Endothelial cell of umbilical vein (primary cell): ENCODE measurements around the gene UBE2E3. TPM values are rescaled to one million over a fixed set of nuclear protein-coding genes. Genes with fewer than 3 reads are reported as not detected.

Experiments used
- BruUV-seq: library from RNA; stranded (reverse); fragments of 400-500 nt; replicated peaks from 2 replicates; lab custom pipeline; 2021; lab: Mats Ljungman, UMichigan
- CTCF ChIA-PET: fragments of 300-600, 350-600 bp; sonication (Branson Sonifier 250); formaldehyde crosslinking; loops from one replicate; lab custom pipeline; 2021; ENCODE audit warnings: antibody characterized with exemption, inconsistent platforms; lab: Charles Lee
- POLR2A ChIA-PET: fragments of 300-600, 350-600 bp; sonication (Branson Sonifier 250); formaldehyde crosslinking; loops from one replicate; lab custom pipeline; 2021; ENCODE audit warnings: antibody characterized with exemption, inconsistent platforms; lab: Charles Lee
- DNase-seq: peaks from one replicate; pipeline ENCODE4 v3.0.0-alpha.2; 2011; ENCODE audit warnings: low read depth, low spot score
- FAIRE-seq: peaks from 2 replicates; lab custom pipeline; 2011; peaks lifted over from hg19 to GRCh38; lab: Jason Lieb, UNC
- H2AFZ ChIP-seq: 2 replicates; pipeline ENCODE4 v1.6.0; 2012; ENCODE audit warnings: low read depth, low read length, control low read depth, inconsistent platforms
- H3K27ac ChIP-seq: 2 replicates; pipeline ENCODE4 v1.5.1; 2011; ENCODE audit warnings: low read depth, mild to moderate bottlenecking, control low read depth, low read length, moderate library complexity; ENCODE audit not compliant: insufficient read depth
- H3K27me3 ChIP-seq, 2 experiments: 2 replicates each; pipeline versions ENCODE4 v1.6.0 to v1.6.1; 2011; ENCODE audit warnings: low read length in 2 of 2, mixed read lengths in 1 of 2; ENCODE audit not compliant: control insufficient read depth in 2 of 2, insufficient read depth in 2 of 2
- H3K36me3 ChIP-seq, 2 experiments: 2 replicates in 1 of 2; 3 replicates in 1 of 2; pipeline ENCODE4 v1.5.1; 2011; ENCODE audit warnings: low read length in 2 of 2, mild to moderate bottlenecking in 1 of 2, moderate library complexity in 1 of 2; ENCODE audit not compliant: control insufficient read depth in 2 of 2, insufficient read depth in 2 of 2; ENCODE audit errors: extremely low read depth in 1 of 2
- H3K4me1 ChIP-seq: 3 replicates; pipeline ENCODE4 v1.5.1; 2011; ENCODE audit warnings: mild to moderate bottlenecking, low read length; ENCODE audit not compliant: control insufficient read depth, insufficient read depth; ENCODE audit errors: extremely low read depth
- H3K4me2 ChIP-seq: 2 replicates; pipeline ENCODE4 v1.6.1; 2011; ENCODE audit warnings: low read length, control low read depth, mixed read lengths; ENCODE audit not compliant: insufficient read depth
- H3K4me3 ChIP-seq, 3 experiments: fragments of 200-600 bp in 1 of 3; sonication (generic), shearing (Covaris generic) in 1 of 3; replicated peaks in 1 of 3; 2 replicates each; pipeline ENCODE4 v1.5.1; 2011 to 2016; ENCODE audit warnings: control low read depth in 3 of 3, low read length in 3 of 3, mild to moderate bottlenecking in 2 of 3, inconsistent platforms in 1 of 3, low read depth in 1 of 3, moderate library complexity in 1 of 3; ENCODE audit not compliant: insufficient read depth in 1 of 3
- H3K79me2 ChIP-seq: 2 replicates; pipeline ENCODE4 v1.6.0; 2012; ENCODE audit warnings: low read length, inconsistent platforms; ENCODE audit not compliant: control insufficient read depth, insufficient read depth
- H3K9ac ChIP-seq: replicated peaks from 2 replicates; pipeline ENCODE3; 2011; ENCODE audit warnings: low read length, control low read depth; ENCODE audit not compliant: insufficient read depth; ENCODE audit errors: extremely low read depth
- H3K9me1 ChIP-seq: replicated peaks from 3 replicates; pipeline ENCODE4 v1.6.0; 2011; ENCODE audit warnings: mild to moderate bottlenecking, low read length; ENCODE audit not compliant: control insufficient read depth, insufficient read depth; ENCODE audit errors: extremely low read depth
- H3K9me3 ChIP-seq: replicated peaks from 2 replicates; pipeline ENCODE4 v1.5.1; 2012; ENCODE audit warnings: low read length, inconsistent platforms; ENCODE audit not compliant: control insufficient read depth, insufficient read depth
- H4K20me1 ChIP-seq: replicated peaks from 2 replicates; pipeline ENCODE3; 2011; ENCODE audit warnings: mild to moderate bottlenecking, low read length; ENCODE audit not compliant: control insufficient read depth, insufficient read depth; ENCODE audit errors: extremely low read depth
- EZH2 ChIP-seq: IDR thresholded peaks from 2 replicates; pipeline ENCODE4 v1.6.1; 2012; ENCODE audit warnings: borderline replicate concordance, low read depth, mild to moderate bottlenecking, moderate library complexity, low read length, inconsistent platforms; ENCODE audit not compliant: severe bottlenecking
- FOS ChIP-seq: IDR thresholded peaks from 2 replicates; pipeline ENCODE4 v1.6.1; 2011; ENCODE audit warnings: mild to moderate bottlenecking, low read length, moderate library complexity, borderline replicate concordance; ENCODE audit not compliant: insufficient read depth
- GATA2 ChIP-seq: IDR thresholded peaks from 2 replicates; pipeline ENCODE4 v1.7.0; 2011; ENCODE audit warnings: low read depth, mild to moderate bottlenecking, moderate library complexity, mixed read lengths, low read length; ENCODE audit not compliant: insufficient read length, insufficient read depth
- JUN ChIP-seq: IDR thresholded peaks from 2 replicates; pipeline ENCODE4 v1.6.1; 2011; ENCODE audit warnings: borderline replicate concordance, low read depth; ENCODE audit not compliant: insufficient read length, insufficient read depth
- MYC ChIP-seq: IDR thresholded peaks from one replicate; pipeline ENCODE4 v1.6.1; 2011; ENCODE audit warnings: mild to moderate bottlenecking, low read depth, low read length
- POLR2A ChIP-seq: IDR thresholded peaks from 2 replicates; pipeline ENCODE4 v1.6.1; 2012; ENCODE audit warnings: low read depth, mild to moderate bottlenecking, control low read depth, low read length
- POLR2AphosphoS5 ChIP-seq: IDR thresholded peaks from 2 replicates; pipeline ENCODE4 v1.6.1; 2012; ENCODE audit warnings: low read depth, mild to moderate bottlenecking, control low read depth, low read length, moderate library complexity; ENCODE audit not compliant: insufficient read depth
- dilution Hi-C: fragments of 300-500 bp; cut with MboI; formaldehyde crosslinking; loops from one replicate; pipeline ENCODE4 v1.15.0; 2019; ENCODE audit warnings: low sequenced_read_pairs; ENCODE audit not compliant: extremely low pct_ligation_motif_present
- intact Hi-C: fragments of 100-400 bp; cut with micrococcal nuclease; formaldehyde crosslinking; loops from one replicate; pipeline ENCODE4 v1.10.0; 2022
- polyA plus RNA-seq, 4 experiments: library from polyadenylated mRNA; depleted of rRNA in 3 of 4; stranded (reverse) in 3 of 4; unstranded in 1 of 4; fragments of >200 nt; gene quantifications; 2 replicates each; pipeline versions ENCODE4 v1.2.1 to v1.2.3, GENCODE V29; 2011 to 2012; ENCODE audit warnings: missing spikeins in 1 of 4
- total RNA-seq: library from RNA; stranded (reverse); gene quantifications from 2 replicates; pipeline ENCODE4 v1.2.3, GENCODE V29; 2021
- TF ChIP-seq, protein P1 (sequence below): IDR thresholded peaks from 2 replicates; pipeline ENCODE4 v1.6.1; 2011; ENCODE audit not compliant: insufficient read depth, insufficient read length
- TF ChIP-seq, protein P2 (sequence below), 2 donors: IDR thresholded peaks; 1 replicate in 1 of 2; 2 replicates in 1 of 2; pipeline ENCODE4 v1.5.1; 2011; ENCODE audit warnings: low read length in 2 of 2, mild to moderate bottlenecking in 2 of 2, moderate library complexity in 2 of 2, control low read depth in 1 of 2, inconsistent platforms in 1 of 2, low read depth in 1 of 2; ENCODE audit not compliant: insufficient read depth in 1 of 2; ENCODE audit errors: extremely low read depth in 1 of 2

Gene UBE2E3
- total and polyA plus RNA-seq, 2 donors (not counting 3 experiments of a cell fraction or from before 2014, with no cell fraction given) = 81.5 to 107 TPM

DNA sequence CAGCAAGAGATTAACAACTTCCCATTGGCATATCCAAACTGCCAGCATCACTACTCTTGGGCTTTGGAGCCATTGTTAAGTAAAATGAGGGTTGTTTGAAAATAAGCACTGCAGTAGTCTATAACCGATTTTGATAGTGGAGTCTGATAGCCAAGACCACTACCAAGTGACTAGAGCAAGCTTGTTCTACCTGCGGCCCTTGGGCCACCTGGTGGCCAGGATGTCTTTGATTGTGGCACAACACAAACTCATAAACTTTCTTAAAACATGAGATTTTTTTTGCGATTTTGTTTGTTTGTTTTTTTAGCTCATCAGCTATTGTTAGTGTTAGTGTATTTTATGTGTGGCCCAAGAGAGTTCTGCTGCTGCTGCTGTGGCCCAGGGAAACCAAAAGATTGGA, 11.0 kb downstream of the UBE2E3 start:
- ChIA-PET POLR2A (no interaction called here), CTCF (interaction anchor here (5.2 kb wide), 1 partner anchor 11 kb away, joined by 33 read pairs; the partner anchor contains the start of gene UBE2E3)
- Histone ChIP-seq H3K4me3 (no peak overlapping the region), H3K27me3 (no peaks in the 10 kb centered on the region), H3K36me3 (no peaks in the 10 kb centered on the region), H3K79me2 (peaks cover 86% of the 10 kb centered on the region), H3K27ac (no peak overlapping the region), H4K20me1 (peaks cover 8% of the 10 kb centered on the region), H2AFZ (no peak overlapping the region), H3K9ac (no peak overlapping the region), H3K9me3 (no peaks in the 10 kb centered on the region), H3K4me1 (peaks cover 5% of the 10 kb centered on the region), H3K4me2 (no peak overlapping the region), H3K9me1 (no peaks in the 10 kb centered on the region)
- dilution Hi-C loops = no loop called here
- DNase-seq (no peak), FAIRE-seq (no peak)
- no TSS peak for BruUV-seq
- TF ChIP-seq JUN (no peak), EZH2 (no peak), POLR2A (no peak), POLR2AphosphoS5 (no peak)
- TF ChIP-seq, protein P1, sequence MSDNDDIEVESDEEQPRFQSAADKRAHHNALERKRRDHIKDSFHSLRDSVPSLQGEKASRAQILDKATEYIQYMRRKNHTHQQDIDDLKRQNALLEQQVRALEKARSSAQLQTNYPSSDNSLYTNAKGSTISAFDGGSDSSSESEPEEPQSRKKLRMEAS = no peak
- intact Hi-C loops = no loop called here

DNA sequence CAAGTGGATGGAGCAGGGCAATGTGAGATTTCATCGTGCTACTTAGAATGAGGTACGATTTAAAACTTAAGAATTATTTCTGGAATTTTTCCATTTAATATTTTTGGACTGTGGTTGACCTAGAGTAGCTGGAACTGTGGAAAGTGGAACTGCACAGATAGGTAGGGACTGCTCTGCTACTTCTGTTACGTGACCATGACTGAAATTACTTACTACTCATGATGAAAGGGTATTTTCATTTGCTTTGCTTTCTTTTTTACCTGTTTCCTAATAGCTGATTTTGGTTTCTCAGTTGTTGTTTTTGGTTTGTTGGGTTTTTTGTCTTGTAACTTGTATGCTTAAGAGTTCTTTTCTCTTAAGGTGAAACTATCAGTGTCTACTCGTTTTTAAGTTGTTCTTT, 11.4 kb downstream of the UBE2E3 start:
- DNase-seq (no peak), FAIRE-seq (no peak)
- H3K4me2 ChIP-seq = no peak overlapping the region
- intact Hi-C loops (no loop called here), dilution Hi-C loops (no loop called here)
- no peaks in the 10 kb centered on the region for H3K9me1 ChIP-seq
- peaks cover 8% of the 10 kb centered on the region for H4K20me1 ChIP-seq
- no TSS peak for BruUV-seq
- no peak overlapping the region for H3K4me3 ChIP-seq
- ChIA-PET POLR2A (no interaction called here), CTCF (interaction anchor here (5.2 kb wide), 1 partner anchor 12 kb away, joined by 33 read pairs; the partner anchor contains the start of gene UBE2E3)
- no peak overlapping the region for H2AFZ ChIP-seq
- no peaks in the 10 kb centered on the region for H3K9me3 ChIP-seq
- H3K9ac ChIP-seq = no peak overlapping the region
- TF ChIP-seq EZH2 (no peak), POLR2A (no peak), POLR2AphosphoS5 (no peak), MYC (no peak), GATA2 (no peak), FOS (no peak), JUN (no peak)
- TF ChIP-seq, protein P1 = no peak
- TF ChIP-seq, protein P2, sequence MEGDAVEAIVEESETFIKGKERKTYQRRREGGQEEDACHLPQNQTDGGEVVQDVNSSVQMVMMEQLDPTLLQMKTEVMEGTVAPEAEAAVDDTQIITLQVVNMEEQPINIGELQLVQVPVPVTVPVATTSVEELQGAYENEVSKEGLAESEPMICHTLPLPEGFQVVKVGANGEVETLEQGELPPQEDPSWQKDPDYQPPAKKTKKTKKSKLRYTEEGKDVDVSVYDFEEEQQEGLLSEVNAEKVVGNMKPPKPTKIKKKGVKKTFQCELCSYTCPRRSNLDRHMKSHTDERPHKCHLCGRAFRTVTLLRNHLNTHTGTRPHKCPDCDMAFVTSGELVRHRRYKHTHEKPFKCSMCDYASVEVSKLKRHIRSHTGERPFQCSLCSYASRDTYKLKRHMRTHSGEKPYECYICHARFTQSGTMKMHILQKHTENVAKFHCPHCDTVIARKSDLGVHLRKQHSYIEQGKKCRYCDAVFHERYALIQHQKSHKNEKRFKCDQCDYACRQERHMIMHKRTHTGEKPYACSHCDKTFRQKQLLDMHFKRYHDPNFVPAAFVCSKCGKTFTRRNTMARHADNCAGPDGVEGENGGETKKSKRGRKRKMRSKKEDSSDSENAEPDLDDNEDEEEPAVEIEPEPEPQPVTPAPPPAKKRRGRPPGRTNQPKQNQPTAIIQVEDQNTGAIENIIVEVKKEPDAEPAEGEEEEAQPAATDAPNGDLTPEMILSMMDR (IDR thresholded peaks at IDR 0.05; ENCODE audit: extremely low read depth in 1 of 2, insufficient read depth in 1 of 2, low read depth in 1 of 2, low read length in 2 of 2) = no peak
- H3K36me3 ChIP-seq = no peaks in the 10 kb centered on the region
- peaks cover 86% of the 10 kb centered on the region for H3K79me2 ChIP-seq
- peaks cover 5% of the 10 kb centered on the region for H3K4me1 ChIP-seq
- H3K27me3 ChIP-seq = no peaks in the 10 kb centered on the region
- H3K27ac ChIP-seq = no peak overlapping the region
